NCI-H446 treated with DMSO at 0.1 percent for 48 hours (cell line): ENCODE measurements around the gene ATP6V0C.
"Not testable (repeated sequence)": the region's sequence is repeated elsewhere in the genome, so short reads cannot be mapped to it uniquely, and the experiment has no call there.

Source experiments
- DNase-seq: peaks from one replicate; lab custom pipeline; 2025; lab: John Stamatoyannopoulos, UW

Gene ATP6V0C

GRCh38 chr16:2554709-2555425, 41.1 kb downstream of the ATP6V0C start:
- not testable (repeated sequence) for DNase-seq

- not testable (repeated sequence) for DNase-seq
Observed at GRCh38 chr16:2557150-2557549, 43.4 kb downstream of the ATP6V0C start.

- not testable (repeated sequence) for DNase-seq
Observed at GRCh38 chr16:2560131-2560797, 46.5 kb downstream of the ATP6V0C start.

- DNase-seq = not testable (repeated sequence)
Observed at GRCh38 chr16:2560798-2561133, 47.0 kb downstream of the ATP6V0C start.

GRCh38 chr16:2567506-2567905, 53.8 kb downstream of the ATP6V0C start:
- not testable (repeated sequence) for DNase-seq

- DNase-seq = not testable (repeated sequence)
Observed at GRCh38 chr16:2568573-2568972, 54.8 kb downstream of the ATP6V0C start.
